WI38 (cell line): ENCODE data around the gene IGFBP2.

Experiments used
- H3K4me3 ChIP-seq: 2 replicates; pipeline ENCODE4 v1.5.1; 2011; ENCODE audit warnings: low read depth, mild to moderate bottlenecking, control low read depth, low read length
- CTCF ChIP-seq: IDR thresholded peaks from 2 replicates; pipeline ENCODE4 v1.5.1; 2012; ENCODE audit warnings: low read depth, mild to moderate bottlenecking, control low read depth, low read length

Gene IGFBP2

GRCh38 chr2:216603884-216604245, 29.4 kb upstream of the IGFBP2 start:
- TF ChIP-seq CTCF, result no peak
- H3K4me3 ChIP-seq, result no peak overlapping the region

GRCh38 chr2:216604458-216604857, 28.8 kb upstream of the IGFBP2 start:
- no peak overlapping the region for H3K4me3 ChIP-seq
- TF ChIP-seq CTCF, result no peak

- no peak for TF ChIP-seq CTCF
- H3K4me3 ChIP-seq, result no peak overlapping the region
Observed at GRCh38 chr2:216606551-216607276, 26.5 kb upstream of the IGFBP2 start.

- no peak overlapping the region for H3K4me3 ChIP-seq
- no peak for TF ChIP-seq CTCF
Observed at GRCh38 chr2:216607277-216607560, 26.0 kb upstream of the IGFBP2 start.

- H3K4me3 ChIP-seq, result no peak overlapping the region
- TF ChIP-seq CTCF, result no peak
Observed at GRCh38 chr2:216608525-216608924, 24.7 kb upstream of the IGFBP2 start.

- TF ChIP-seq CTCF, result no peak
- H3K4me3 ChIP-seq, result no peak overlapping the region
Observed at GRCh38 chr2:216615298-216616082, 17.7 kb upstream of the IGFBP2 start.

GRCh38 chr2:216616083-216616678, 17.0 kb upstream of the IGFBP2 start:
- TF ChIP-seq CTCF, result no peak
- no peak overlapping the region for H3K4me3 ChIP-seq
